ENCODE results near the gene UBE2Q1.

The UBE2Q1 gene

GRCh38 chr1:154586641-154587040 is 28.2 kb upstream of the UBE2Q1 start:
- DNase-seq (no peak), ATAC-seq (ENCODE audit: insufficient read depth, low read depth) (no peak)
- no peaks in the 10 kb centered on the region for H3K4me1 ChIP-seq (ENCODE audit: insufficient read depth, low read length)
- H3K4me2 ChIP-seq (ENCODE audit: insufficient read depth, low read length): no peak overlapping the region
- no peaks in the 10 kb centered on the region for H3K9me3 ChIP-seq (ENCODE audit: insufficient read depth, low read length, severe bottlenecking)
- H2AFZ ChIP-seq (ENCODE audit: low read depth, low read length): no peak overlapping the region
- no peak overlapping the region for H3K4me3 ChIP-seq (ENCODE audit: low read depth in 1 of 2, low read length in 2 of 2)
- H3K9ac ChIP-seq (ENCODE audit: low read depth, low read length): no peak overlapping the region
- H3K36me3 ChIP-seq (ENCODE audit: insufficient read depth, low read length): peaks cover 100% of the 10 kb centered on the region
- H3K79me2 ChIP-seq (ENCODE audit: insufficient read depth, low read length): no peaks in the 10 kb centered on the region
- no peaks in the 10 kb centered on the region for H3K27me3 ChIP-seq (ENCODE audit: insufficient read depth, low read length, poor library complexity)
- TF ChIP-seq CTCF (IDR thresholded peaks at IDR 0.05; ENCODE audit: borderline replicate concordance, extremely low read depth, low read length, poor library complexity, severe bottlenecking): no peak
- TF ChIP-seq EZH2 (IDR thresholded peaks at IDR 0.05; ENCODE audit: borderline replicate concordance, low read depth, low read length, severe bottlenecking): no peak
- no peak overlapping the region for H3K27ac ChIP-seq (ENCODE audit: low read length)
- H4K20me1 ChIP-seq (ENCODE audit: insufficient read depth, low read length): peaks cover 48% of the 10 kb centered on the region

DNA sequence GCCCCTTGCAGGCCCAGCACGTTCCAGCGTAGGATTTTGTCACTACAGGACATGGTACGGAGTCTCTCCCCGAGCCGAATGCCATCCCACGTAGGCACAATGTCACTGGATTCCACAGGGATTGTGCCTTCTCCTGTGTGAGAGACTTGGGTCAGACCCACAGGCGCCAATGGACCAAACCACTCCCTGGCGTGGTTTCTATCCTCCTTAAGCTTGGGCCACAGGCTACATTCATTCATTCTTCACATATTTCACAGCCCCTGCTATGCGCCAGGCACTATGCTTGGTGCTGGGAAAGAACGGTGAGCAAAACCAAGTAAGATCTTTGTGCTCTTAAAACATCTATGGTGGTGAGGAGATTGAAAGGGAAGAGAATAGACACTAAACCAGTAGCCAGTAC is 27.8 kb upstream of the UBE2Q1 start:
- no peak for TF ChIP-seq EZH2 (IDR thresholded peaks at IDR 0.05; ENCODE audit: borderline replicate concordance, low read depth, low read length, severe bottlenecking)
- no peak for TF ChIP-seq CTCF (IDR thresholded peaks at IDR 0.05; ENCODE audit: borderline replicate concordance, extremely low read depth, low read length, poor library complexity, severe bottlenecking)
- Histone ChIP-seq H3K36me3 (ENCODE audit: insufficient read depth, low read length) (peaks cover 98% of the 10 kb centered on the region), H3K4me2 (ENCODE audit: insufficient read depth, low read length) (no peak overlapping the region), H3K79me2 (ENCODE audit: insufficient read depth, low read length) (no peaks in the 10 kb centered on the region), H3K4me1 (ENCODE audit: insufficient read depth, low read length) (no peaks in the 10 kb centered on the region), H2AFZ (ENCODE audit: low read depth, low read length) (no peak overlapping the region), H3K9me3 (ENCODE audit: insufficient read depth, low read length, severe bottlenecking) (no peaks in the 10 kb centered on the region), H4K20me1 (ENCODE audit: insufficient read depth, low read length) (peaks cover 45% of the 10 kb centered on the region), H3K27ac (ENCODE audit: low read length) (no peak overlapping the region), H3K4me3 (ENCODE audit: low read depth in 1 of 2, low read length in 2 of 2) (no peak overlapping the region), H3K27me3 (ENCODE audit: insufficient read depth, low read length, poor library complexity) (no peaks in the 10 kb centered on the region), H3K9ac (ENCODE audit: low read depth, low read length) (no peak overlapping the region)
- DNase-seq (no peak), ATAC-seq (ENCODE audit: insufficient read depth, low read depth) (no peak)

DNA sequence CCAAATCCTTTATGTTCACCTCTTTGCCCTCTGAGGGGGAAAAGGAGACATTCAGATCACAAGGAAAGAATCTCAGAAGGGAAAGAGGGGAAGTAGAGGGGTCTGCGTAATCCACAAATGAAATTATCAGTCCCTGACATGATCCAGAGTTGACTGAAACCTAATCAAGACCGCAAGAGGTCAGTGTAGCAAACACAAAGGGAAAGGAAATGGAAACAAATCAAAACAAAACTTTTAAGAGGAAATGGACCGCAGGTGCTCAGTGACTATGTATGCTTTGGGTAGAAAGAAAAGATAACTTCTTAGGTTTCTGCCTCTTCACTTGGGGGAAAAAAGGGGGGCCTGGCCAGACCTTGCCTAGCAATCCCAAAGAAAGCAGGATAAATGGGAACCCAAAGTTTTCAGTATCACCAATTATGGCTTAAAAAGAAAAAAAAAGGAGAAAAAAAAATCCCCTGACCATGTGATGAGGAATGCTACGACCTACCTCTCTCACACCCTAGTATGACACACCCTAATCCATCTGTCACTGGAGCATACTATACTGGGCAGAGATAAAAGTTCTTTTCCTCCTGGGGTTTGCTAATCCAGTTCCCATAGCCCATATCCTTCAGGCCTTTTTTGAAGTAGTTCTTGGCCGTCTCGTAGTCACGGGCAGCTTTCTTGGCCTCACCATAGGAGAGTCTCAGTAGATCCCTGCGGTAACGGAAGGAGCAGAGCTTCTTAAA is 26.0 kb upstream of the UBE2Q1 start:
- peaks cover 42% of the 10 kb centered on the region for H4K20me1 ChIP-seq (ENCODE audit: insufficient read depth, low read length)
- DNase-seq (no peak), ATAC-seq (ENCODE audit: insufficient read depth, low read depth) (no peak)
- no peak overlapping the region for H3K4me3 ChIP-seq (ENCODE audit: low read depth in 1 of 2, low read length in 2 of 2)
- TF ChIP-seq EZH2 (IDR thresholded peaks at IDR 0.05; ENCODE audit: borderline replicate concordance, low read depth, low read length, severe bottlenecking) (no peak), CTCF (IDR thresholded peaks at IDR 0.05; ENCODE audit: borderline replicate concordance, extremely low read depth, low read length, poor library complexity, severe bottlenecking) (no peak)
- H3K36me3 ChIP-seq (ENCODE audit: insufficient read depth, low read length): peaks cover 98% of the 10 kb centered on the region
- H3K4me2 ChIP-seq (ENCODE audit: insufficient read depth, low read length): no peak overlapping the region
- H3K4me1 ChIP-seq (ENCODE audit: insufficient read depth, low read length): no peaks in the 10 kb centered on the region
- H2AFZ ChIP-seq (ENCODE audit: low read depth, low read length): no peak overlapping the region
- H3K9ac ChIP-seq (ENCODE audit: low read depth, low read length): no peak overlapping the region
- H3K9me3 ChIP-seq (ENCODE audit: insufficient read depth, low read length, severe bottlenecking): no peaks in the 10 kb centered on the region
- H3K27me3 ChIP-seq (ENCODE audit: insufficient read depth, low read length, poor library complexity): no peaks in the 10 kb centered on the region
- H3K27ac ChIP-seq (ENCODE audit: low read length): no peak overlapping the region
- H3K79me2 ChIP-seq (ENCODE audit: insufficient read depth, low read length): no peaks in the 10 kb centered on the region
